Smooth muscle cell (in vitro differentiated cells): ENCODE measurements around the gene SRSF8. TPM values are rescaled to one million over a fixed set of nuclear protein-coding genes. Genes with fewer than 3 reads are reported as not detected.

Experiments used
- DNase-seq: peaks from one replicate; lab custom pipeline; 2025; ENCODE audit not compliant: unreplicated experiment; lab: John Stamatoyannopoulos, UW
- H2AFZ ChIP-seq: fragments of 200-600 bp; sonication (generic); 2 replicates; pipeline ENCODE4 v1.6.0; 2016; ENCODE audit warnings: antibody characterized with exemption, low read depth, mild to moderate bottlenecking
- H3F3A ChIP-seq: fragments of 200-600 bp; sonication (generic); 2 replicates; pipeline ENCODE4 v1.6.0; 2017; ENCODE audit warnings: antibody characterized with exemption, low read depth
- H3K27ac ChIP-seq: fragments of 200-600 bp; sonication (generic); 2 replicates; pipeline ENCODE4 v1.5.1; 2016; ENCODE audit warnings: low read depth, mild to moderate bottlenecking
- H3K27me3 ChIP-seq: fragments of 200-600 bp; sonication (generic); 2 replicates; pipeline ENCODE4 v1.6.1; 2016; ENCODE audit warnings: low read depth, mild to moderate bottlenecking
- H3K36me3 ChIP-seq: fragments of 200-600 bp; sonication (generic); 2 replicates; pipeline ENCODE4 v1.5.1; 2016; ENCODE audit warnings: low read depth
- H3K4me1 ChIP-seq: fragments of 200-600 bp; sonication (generic); 2 replicates; pipeline ENCODE4 v1.5.1; 2016; ENCODE audit warnings: low read depth
- H3K4me2 ChIP-seq: fragments of 200-600 bp; sonication (generic); 2 replicates; pipeline ENCODE4 v1.6.0; 2016; ENCODE audit warnings: mild to moderate bottlenecking
- H3K4me3 ChIP-seq: fragments of 200-600 bp; sonication (generic); 2 replicates; pipeline ENCODE4 v1.5.1; 2016; ENCODE audit warnings: mild to moderate bottlenecking
- H3K79me2 ChIP-seq: fragments of 200-600 bp; sonication (generic); 2 replicates; pipeline ENCODE4 v1.6.0; 2016; ENCODE audit warnings: low read depth, mild to moderate bottlenecking
- H3K9ac ChIP-seq: fragments of 200-600 bp; sonication (generic); 2 replicates; pipeline ENCODE4 v1.6.0; 2016; ENCODE audit warnings: low read depth
- H3K9me3 ChIP-seq: fragments of 200-600 bp; sonication (generic); replicated peaks from 2 replicates; pipeline ENCODE4 v1.5.1; 2016; ENCODE audit warnings: low read depth
- H4K20me1 ChIP-seq: fragments of 200-600 bp; sonication (generic); 2 replicates; pipeline ENCODE4 v1.6.0; 2016; ENCODE audit warnings: low read depth
- CTCF ChIP-seq: fragments of 200-600 bp; sonication (generic); IDR thresholded peaks from 2 replicates; pipeline ENCODE4 v1.5.1; 2017; ENCODE audit warnings: borderline replicate concordance, mild to moderate bottlenecking, antibody characterized with exemption; ENCODE audit not compliant: insufficient read depth, poor library complexity, severe bottlenecking
- whole genome bisulfite sequencing: methylation state at CpG from one replicate; pipeline ENCODE4 v1.1.7; 2016; ENCODE audit warnings: low lambda C conversion rate; 5-methylcytosine and 5-hydroxymethylcytosine counted together
- polyA plus RNA-seq: library from polyadenylated mRNA; unstranded; fragments of >200 nt; fragmentation: Nextera tagmentation; extraction: Ambion mirVana; gene quantifications from 2 replicates; pipeline ENCODE4 v1.2.1, GENCODE V29; 2016
- total RNA-seq: library from RNA; depleted of rRNA; stranded (reverse); fragments of >200 nt; gene quantifications from 2 replicates; pipeline ENCODE4 v1.2.3, GENCODE V29; 2014

Gene SRSF8
- total and polyA plus RNA-seq, 2 experiments from 2014 or later: 40.5 to 43.5 TPM

- TF ChIP-seq CTCF: no peak
- H2AFZ ChIP-seq: no peak overlapping the region
- H3K27me3 ChIP-seq: peaks cover 3% of the 10 kb centered on the region
- H3K4me2 ChIP-seq: no peak overlapping the region
- H4K20me1 ChIP-seq: no peaks in the 10 kb centered on the region
- H3K79me2 ChIP-seq: no peaks in the 10 kb centered on the region
- H3K4me3 ChIP-seq: no peak overlapping the region
- DNase-seq: no peak
- H3F3A ChIP-seq: peaks cover 2% of the 10 kb centered on the region
- no peak overlapping the region for H3K27ac ChIP-seq
- H3K4me1 ChIP-seq: no peaks in the 10 kb centered on the region
- no peak overlapping the region for H3K9ac ChIP-seq
- WGBS: 94% methylated on average over 22 of the region's 22 CpGs
- H3K36me3 ChIP-seq: no peaks in the 10 kb centered on the region
- no peaks in the 10 kb centered on the region for H3K9me3 ChIP-seq
Measured at GRCh38 chr11:95050595-95051202, 16.0 kb upstream of the SRSF8 start.

GRCh38 chr11:95054356-95054755, 12.4 kb upstream of the SRSF8 start:
- peaks cover 3% of the 10 kb centered on the region for H3K27me3 ChIP-seq
- H3K9ac ChIP-seq: no peak overlapping the region
- DNase-seq: no peak
- TF ChIP-seq CTCF: no peak
- 84% methylated on average over 2 of the region's 2 CpGs for WGBS
- no peak overlapping the region for H3K4me3 ChIP-seq
- no peaks in the 10 kb centered on the region for H3K36me3 ChIP-seq
- H3K9me3 ChIP-seq: no peaks in the 10 kb centered on the region
- no peak overlapping the region for H3K27ac ChIP-seq
- no peaks in the 10 kb centered on the region for H3K79me2 ChIP-seq
- no peaks in the 10 kb centered on the region for H4K20me1 ChIP-seq
- no peaks in the 10 kb centered on the region for H3F3A ChIP-seq
- no peak overlapping the region for H2AFZ ChIP-seq
- no peaks in the 10 kb centered on the region for H3K4me1 ChIP-seq
- no peak overlapping the region for H3K4me2 ChIP-seq

GRCh38 chr11:95055283-95055897, 11.3 kb upstream of the SRSF8 start:
- WGBS: 50% methylated on average over 2 of the region's 2 CpGs
- H3K4me3 ChIP-seq: no peak overlapping the region
- TF ChIP-seq CTCF: no peak

GRCh38 chr11:95057959-95058358, 8.8 kb upstream of the SRSF8 start:
- TF ChIP-seq CTCF: no peak
- Histone ChIP-seq H3K27me3 (peaks cover 3% of the 10 kb centered on the region), H3K27ac (peak overlapping the region; percentile 47), H3F3A (no peaks in the 10 kb centered on the region), H3K9ac (no peak overlapping the region), H3K4me2 (peak overlapping the region; percentile 25), H3K9me3 (no peaks in the 10 kb centered on the region), H3K79me2 (no peaks in the 10 kb centered on the region), H3K36me3 (no peaks in the 10 kb centered on the region), H3K4me3 (no peak overlapping the region), H3K4me1 (no peaks in the 10 kb centered on the region), H4K20me1 (no peaks in the 10 kb centered on the region), H2AFZ (no peak overlapping the region)
- DNase-seq: no peak
- WGBS: 91% methylated on average over 8 of the region's 8 CpGs

More at GRCh38 chr11:95055283-95055897, 11.3 kb upstream of the SRSF8 start:
- Histone ChIP-seq H3K9ac (no peak overlapping the region), H3K27me3 (peaks cover 3% of the 10 kb centered on the region), H3F3A (no peaks in the 10 kb centered on the region), H3K4me2 (no peak overlapping the region), H3K27ac (no peak overlapping the region), H2AFZ (no peak overlapping the region), H3K36me3 (no peaks in the 10 kb centered on the region), H4K20me1 (no peaks in the 10 kb centered on the region), H3K9me3 (no peaks in the 10 kb centered on the region), H3K4me1 (no peaks in the 10 kb centered on the region), H3K79me2 (no peaks in the 10 kb centered on the region)
- DNase-seq: no peak
